Activated CD8-positive, alpha-beta memory T cell treated with anti-CD3 and anti-CD28 coated beads, Interleukin-2, amount 50 U/mL, for 48 hours (primary cell): ENCODE data around the gene CENATAC.
A peak's percentile ranks its signal among the peaks of the same experiment; 100 is the strongest.
"Not testable (repeated sequence)": the region's sequence is repeated elsewhere in the genome, so short reads cannot be mapped to it uniquely, and the experiment has no call there.

Source experiments
- DNase-seq: peaks from one replicate; pipeline ENCODE4 v3.0.0-alpha.2; 2020

The CENATAC gene

GRCh38 chr11:118996926-118997626 lies 862 bp upstream of the CENATAC start:
- DNase-seq, result peak; percentile 64

DNA sequence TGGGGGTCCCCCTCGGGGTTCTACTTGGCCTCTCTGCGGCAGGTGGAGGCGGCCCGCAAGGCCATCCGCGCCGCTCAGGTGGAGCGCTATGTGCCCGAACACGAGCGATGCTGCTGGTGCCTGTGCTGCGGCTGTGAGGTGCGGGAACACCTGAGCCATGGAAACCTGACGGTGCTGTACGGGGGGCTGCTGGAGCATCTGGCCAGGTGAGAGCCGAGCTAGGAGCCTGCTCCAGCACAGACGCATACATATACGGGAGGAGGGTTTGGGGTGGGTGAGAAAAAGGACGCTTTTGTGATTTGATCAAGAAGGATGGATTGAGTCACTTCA lies 415 bp downstream of the CENATAC start:
- no peak for DNase-seq

- no peak for DNase-seq
Observed at GRCh38 chr11:118998822-118999221, 884 bp downstream of the CENATAC start.

DNA sequence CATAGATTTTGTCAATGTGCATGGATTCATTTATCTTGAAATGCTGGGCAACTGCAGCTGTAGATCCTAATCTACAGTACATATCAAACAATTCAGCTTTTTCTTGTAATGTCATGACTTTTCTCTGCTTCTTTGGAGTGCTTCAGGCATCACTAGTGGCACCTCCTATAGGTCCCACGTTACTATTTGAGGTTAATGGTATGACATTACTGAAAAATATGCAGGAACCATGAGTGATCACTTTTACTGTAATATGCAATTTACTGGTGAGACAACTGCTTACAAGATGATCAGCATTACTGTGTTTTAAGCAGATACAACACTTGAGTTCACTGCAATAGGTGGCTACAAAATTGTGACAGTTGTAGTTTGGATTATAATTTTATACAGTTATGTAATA lies 3.0 kb downstream of the CENATAC start:
- DNase-seq, result no peak

GRCh38 chr11:119006656-119007055 lies 8.7 kb downstream of the CENATAC start:
- DNase-seq, result no peak

- no peak for DNase-seq
Observed at GRCh38 chr11:119011476-119012053, 13.6 kb downstream of the CENATAC start.

- DNase-seq, result no peak
Observed at GRCh38 chr11:119012629-119013170, 14.8 kb downstream of the CENATAC start.

- DNase-seq, result no peak
Observed at GRCh38 chr11:119014209-119014924, 16.4 kb downstream of the CENATAC start.

DNA sequence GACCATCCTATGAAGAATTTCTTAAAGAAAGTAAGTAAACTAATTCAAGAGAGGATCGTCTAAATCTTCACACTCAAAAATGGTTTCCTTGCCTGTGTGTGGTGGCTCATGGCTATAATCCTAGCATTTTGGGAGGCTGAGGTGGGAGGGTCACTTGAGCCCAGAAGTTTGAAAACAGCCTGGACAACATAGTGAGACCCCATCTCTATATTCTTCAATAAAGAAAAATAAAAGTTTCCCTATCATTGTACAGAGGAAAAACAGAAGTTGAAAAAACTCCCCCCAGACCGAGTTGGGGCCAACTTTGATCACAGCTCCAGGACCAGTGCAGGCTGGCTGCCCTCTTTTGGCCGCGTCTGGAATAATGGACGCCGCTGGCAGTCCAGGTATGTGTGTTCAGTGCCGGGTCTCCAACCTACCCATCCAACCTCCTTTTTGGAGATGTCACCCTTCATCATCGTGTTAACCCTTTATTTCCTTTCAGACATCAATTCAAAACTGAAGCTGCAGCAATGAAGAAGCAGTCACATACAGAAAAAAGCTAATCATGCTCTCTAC lies 17.2 kb downstream of the CENATAC start:
- DNase-seq, result no peak

- no peak for DNase-seq
Observed at GRCh38 chr11:119016216-119017009, 18.5 kb downstream of the CENATAC start.

- not testable (repeated sequence) for DNase-seq
Observed at GRCh38 chr11:119017377-119017776, 19.4 kb downstream of the CENATAC start.

DNA sequence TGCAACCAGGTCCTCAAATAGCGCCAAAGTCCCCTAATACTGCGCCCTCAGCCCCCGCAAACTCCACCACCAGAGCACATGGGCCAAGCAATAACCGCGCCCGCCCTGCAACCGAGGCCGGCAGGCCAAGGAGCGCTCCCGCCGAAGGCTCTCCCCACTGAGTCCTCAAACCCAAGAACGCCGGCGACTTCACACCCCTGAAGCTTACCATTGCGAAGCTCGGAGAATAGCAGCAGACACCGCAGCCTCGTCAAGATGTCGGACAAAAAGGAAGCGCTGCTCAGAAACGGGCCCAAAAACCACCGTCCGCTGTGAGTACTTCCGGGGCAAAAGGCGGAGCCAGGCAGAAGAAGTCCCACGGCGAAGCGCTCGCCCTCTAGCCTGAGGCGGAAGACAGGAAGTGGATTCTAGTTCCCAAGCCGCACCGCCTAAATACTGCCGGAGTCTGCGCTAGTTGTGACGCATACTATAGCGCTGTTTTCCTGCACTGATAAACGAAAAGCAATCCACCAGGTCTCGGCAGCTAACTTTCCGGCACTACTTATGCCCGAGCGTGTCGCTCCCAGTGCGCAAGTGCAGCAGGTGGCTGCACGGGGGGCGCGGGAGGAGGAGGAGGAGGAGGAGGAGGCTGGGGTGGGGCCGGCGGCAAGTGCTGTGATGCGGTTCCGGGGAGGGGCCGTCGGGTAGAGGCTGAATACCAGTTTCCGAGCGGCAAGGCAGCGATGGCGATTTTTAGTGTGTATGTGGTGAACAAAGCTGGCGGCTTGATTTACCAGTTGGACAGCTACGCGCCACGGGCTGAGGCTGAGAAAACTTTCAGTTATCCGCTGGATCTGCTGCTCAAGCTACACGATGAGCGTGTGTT lies 20.4 kb downstream of the CENATAC start, which contains the start of the genes RPS25 and TRAPPC4:
RPS25 (minus strand) TSS at position 270 of the 865 bp plus-strand sequence; CDS start at position 211, 59 bp downstream.
TRAPPC4 (plus strand) TSS at position 693 of the 865 bp plus-strand sequence; CDS start at position 723, 30 bp downstream.
- DNase-seq, result peak; percentile 93

GRCh38 chr11:119019996-119020395 lies 22.1 kb downstream of the CENATAC start:
- no peak for DNase-seq

DNA sequence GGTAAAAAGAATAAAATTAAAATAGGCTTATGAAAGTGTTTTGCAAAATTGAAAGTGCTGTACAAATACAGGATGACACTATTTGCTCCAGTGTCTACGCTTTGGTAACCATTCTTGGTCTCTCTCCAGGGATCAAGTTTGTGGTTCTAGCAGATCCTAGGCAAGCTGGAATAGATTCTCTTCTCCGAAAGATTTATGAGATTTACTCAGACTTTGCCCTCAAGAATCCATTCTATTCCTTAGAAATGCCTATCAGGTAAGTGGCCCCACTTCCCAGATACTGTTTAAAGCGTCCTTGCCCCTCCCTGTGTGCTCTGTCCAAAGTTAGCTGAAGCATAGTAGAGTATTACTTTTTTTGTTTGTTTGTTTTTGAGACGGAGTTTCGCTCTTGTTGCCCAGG lies 23.7 kb downstream of the CENATAC start:
- no peak for DNase-seq

- no peak for DNase-seq
Observed at GRCh38 chr11:119023741-119024140, 25.8 kb downstream of the CENATAC start.

- no peak for DNase-seq
Observed at GRCh38 chr11:119024430-119025098, 26.6 kb downstream of the CENATAC start.

GRCh38 chr11:119025099-119025473 lies 27.1 kb downstream of the CENATAC start:
- no peak for DNase-seq

GRCh38 chr11:119025541-119025940 lies 27.6 kb downstream of the CENATAC start:
- DNase-seq, result no peak

DNA sequence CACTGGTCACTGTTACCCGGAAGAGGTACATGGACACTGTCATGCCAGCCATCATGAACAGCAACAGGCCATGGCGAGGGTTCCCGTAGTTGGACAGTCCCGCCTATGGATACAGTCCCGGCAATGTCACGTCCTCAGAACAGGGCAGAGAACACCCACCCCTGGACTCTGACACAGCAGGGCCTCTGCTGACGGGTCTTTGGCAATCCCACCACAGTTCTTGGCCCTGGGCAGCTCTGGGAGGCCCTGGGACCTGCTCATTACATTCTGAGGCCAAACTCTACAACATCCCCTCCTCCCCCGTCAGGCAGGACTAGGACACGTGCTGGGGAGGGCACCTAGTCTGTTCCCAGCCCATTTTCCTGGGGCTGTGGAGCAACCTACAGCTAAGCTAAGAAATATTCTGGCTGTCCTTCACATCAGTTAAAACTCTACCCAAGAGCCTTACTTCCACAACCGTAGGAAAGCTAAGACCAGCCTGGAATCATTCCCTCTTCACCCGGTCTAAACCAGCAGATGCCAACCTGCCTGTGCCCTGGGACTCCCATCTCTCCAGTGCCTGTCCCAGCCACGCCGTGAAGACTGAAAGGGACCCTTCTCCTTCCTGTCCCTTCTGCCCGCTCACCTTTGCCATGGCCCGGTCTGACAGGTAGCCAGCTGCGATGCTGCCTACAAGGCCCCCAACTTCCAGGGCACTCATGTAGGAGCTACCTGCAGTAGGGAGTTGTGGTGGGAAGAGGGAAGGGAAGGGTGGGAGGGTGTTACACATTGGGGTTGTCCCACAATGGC lies 28.2 kb downstream of the CENATAC start:
- DNase-seq, result no peak

- no peak for DNase-seq
Observed at GRCh38 chr11:119026970-119027369, 29.0 kb downstream of the CENATAC start.
